Left lung (tissue), 10 donors: Measurements from ENCODE around the gene CARMIL1. TPM values are rescaled to one million over a fixed set of nuclear protein-coding genes. Genes with fewer than 3 reads are reported as not detected.

Experiments used
- ATAC-seq: fragments of 200-7000 bp; cut with Tn5 transposase; one replicate; pipeline ENCODE4 v1.9.1; 2020; ENCODE audit warnings: moderate library complexity
- DNase-seq, 4 donors: peaks; one replicate each; pipeline ENCODE4 v3.0.0-alpha.2; 2013 to 2020
- H3K27ac ChIP-seq, 2 donors: fragments of 200-600 bp; sonication (generic) in 1 of 2; one replicate each; pipeline versions ENCODE4 v1.5.0 to v1.8.0; 2020 to 2021
- H3K27me3 ChIP-seq, 2 donors: fragments of 200-600 bp; sonication (generic) in 1 of 2; one replicate each; pipeline versions ENCODE4 v1.5.0 to v1.8.0; 2020 to 2021
- H3K36me3 ChIP-seq, 2 donors: fragments of 200-600 bp; sonication (generic) in 1 of 2; one replicate each; pipeline versions ENCODE4 v1.5.0 to v1.8.0; 2020 to 2021
- H3K4me1 ChIP-seq, 2 donors: fragments of 200-600 bp; one replicate each; pipeline ENCODE4 v1.8.0; 2021
- H3K4me3 ChIP-seq, 2 donors: fragments of 200-600 bp; sonication (generic) in 1 of 2; one replicate each; pipeline versions ENCODE4 v1.5.0 to v1.8.0; 2020 to 2021; ENCODE audit warnings: mild to moderate bottlenecking in 1 of 2
- H3K9me3 ChIP-seq, 2 donors: fragments of 200-600 bp; sonication (generic) in 1 of 2; one replicate each; pipeline versions ENCODE4 v1.5.0 to v1.8.0; 2020 to 2021
- intact Hi-C, 2 donors: fragments of 100-400 bp; cut with DNase I; formaldehyde crosslinking; loops; one replicate each; pipeline versions ENCODE4 v1.11.2 to v1.14.2; 2022
- polyA plus RNA-seq, 6 donors: library from polyadenylated mRNA; unstranded; fragments of 120-200 nt; gene quantifications; one replicate each; pipeline ENCODE4 v1.2.1, GENCODE V29; 2013; ENCODE audit not compliant: insufficient read length in 6 of 6
- total RNA-seq, 2 donors: library from RNA; stranded (reverse); fragmentation: NEBNext Ultra II Directional; extraction: Animal tissue kit (Norgen Biotek cat#: 25700); gene quantifications; one replicate each; pipeline ENCODE4 v1.2.1, GENCODE V29; 2021
- TF ChIP-seq, protein P1 (sequence below), 2 donors: fragments of 200-600 bp; sonication (generic) in 1 of 2; IDR thresholded peaks; one replicate each; pipeline versions ENCODE4 v1.5.0 to v1.8.0; 2021; ENCODE audit warnings: antibody characterized with exemption in 2 of 2
- donor health status: DM: no; HTN: yes; CAD: no.
- donor health status: DM: no; HTN: no; CAD: no.

The CARMIL1 gene
- total and polyA plus RNA-seq, 8 donors: 16.4 to 32.8 (median 27.4) TPM

DNA sequence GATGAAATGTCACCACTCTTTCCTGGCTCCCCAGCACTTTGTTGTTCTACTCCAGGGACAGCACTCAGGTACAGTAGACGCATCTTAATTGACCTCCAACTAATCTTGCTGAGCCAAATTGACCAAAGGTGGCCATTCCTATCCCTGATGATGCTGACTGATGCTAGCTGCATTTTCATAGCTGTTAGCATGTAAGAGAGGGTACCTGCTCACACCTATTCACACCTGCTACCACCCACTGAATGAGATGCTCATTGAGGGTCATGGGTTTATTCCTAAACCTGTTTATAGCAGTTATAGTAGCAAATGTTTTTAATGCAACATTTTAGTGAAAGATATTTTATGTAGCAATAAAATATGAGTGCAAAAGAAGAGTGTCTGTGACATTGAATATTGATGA is 145.1 kb downstream of the CARMIL1 start:
- TF ChIP-seq, protein P1, sequence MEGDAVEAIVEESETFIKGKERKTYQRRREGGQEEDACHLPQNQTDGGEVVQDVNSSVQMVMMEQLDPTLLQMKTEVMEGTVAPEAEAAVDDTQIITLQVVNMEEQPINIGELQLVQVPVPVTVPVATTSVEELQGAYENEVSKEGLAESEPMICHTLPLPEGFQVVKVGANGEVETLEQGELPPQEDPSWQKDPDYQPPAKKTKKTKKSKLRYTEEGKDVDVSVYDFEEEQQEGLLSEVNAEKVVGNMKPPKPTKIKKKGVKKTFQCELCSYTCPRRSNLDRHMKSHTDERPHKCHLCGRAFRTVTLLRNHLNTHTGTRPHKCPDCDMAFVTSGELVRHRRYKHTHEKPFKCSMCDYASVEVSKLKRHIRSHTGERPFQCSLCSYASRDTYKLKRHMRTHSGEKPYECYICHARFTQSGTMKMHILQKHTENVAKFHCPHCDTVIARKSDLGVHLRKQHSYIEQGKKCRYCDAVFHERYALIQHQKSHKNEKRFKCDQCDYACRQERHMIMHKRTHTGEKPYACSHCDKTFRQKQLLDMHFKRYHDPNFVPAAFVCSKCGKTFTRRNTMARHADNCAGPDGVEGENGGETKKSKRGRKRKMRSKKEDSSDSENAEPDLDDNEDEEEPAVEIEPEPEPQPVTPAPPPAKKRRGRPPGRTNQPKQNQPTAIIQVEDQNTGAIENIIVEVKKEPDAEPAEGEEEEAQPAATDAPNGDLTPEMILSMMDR (IDR thresholded peaks at IDR 0.05): no peak
- Histone ChIP-seq H3K27me3 (no peaks in the 10 kb centered on the region), H3K36me3 (no peaks in the 10 kb centered on the region), H3K27ac (no peak overlapping the region), H3K9me3 (no peaks in the 10 kb centered on the region), H3K4me1 (no peaks in the 10 kb centered on the region), H3K4me3 (no peak overlapping the region)
- intact Hi-C loops: no loop called here
- ATAC-seq: no peak
- no peak for DNase-seq

DNA sequence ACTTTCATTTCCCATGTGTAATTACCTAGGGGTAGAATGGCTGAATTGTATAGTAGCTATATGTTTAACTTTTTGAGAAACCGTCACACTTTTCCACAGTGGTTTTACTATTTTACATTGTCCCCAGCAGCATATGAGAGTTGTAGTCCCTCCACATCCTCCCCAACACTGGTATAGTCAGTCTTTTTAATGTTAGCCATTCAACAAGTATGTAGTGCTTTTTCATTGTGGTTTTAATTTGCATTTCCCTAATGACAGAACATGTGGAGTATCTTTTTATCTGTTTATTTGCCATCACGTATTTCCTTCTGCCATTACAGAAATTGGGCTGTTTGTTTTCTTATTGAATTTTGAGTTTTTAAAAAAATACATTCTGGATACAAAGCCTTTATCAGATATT is 148.4 kb downstream of the CARMIL1 start:
- Histone ChIP-seq H3K4me3 (no peak overlapping the region), H3K27me3 (no peaks in the 10 kb centered on the region), H3K9me3 (no peaks in the 10 kb centered on the region), H3K27ac (no peak overlapping the region), H3K4me1 (no peaks in the 10 kb centered on the region), H3K36me3 (no peaks in the 10 kb centered on the region)
- DNase-seq (no peak), ATAC-seq (no peak)
- TF ChIP-seq, protein P1 (IDR thresholded peaks at IDR 0.05): no peak
- intact Hi-C loops: no loop called here

DNA sequence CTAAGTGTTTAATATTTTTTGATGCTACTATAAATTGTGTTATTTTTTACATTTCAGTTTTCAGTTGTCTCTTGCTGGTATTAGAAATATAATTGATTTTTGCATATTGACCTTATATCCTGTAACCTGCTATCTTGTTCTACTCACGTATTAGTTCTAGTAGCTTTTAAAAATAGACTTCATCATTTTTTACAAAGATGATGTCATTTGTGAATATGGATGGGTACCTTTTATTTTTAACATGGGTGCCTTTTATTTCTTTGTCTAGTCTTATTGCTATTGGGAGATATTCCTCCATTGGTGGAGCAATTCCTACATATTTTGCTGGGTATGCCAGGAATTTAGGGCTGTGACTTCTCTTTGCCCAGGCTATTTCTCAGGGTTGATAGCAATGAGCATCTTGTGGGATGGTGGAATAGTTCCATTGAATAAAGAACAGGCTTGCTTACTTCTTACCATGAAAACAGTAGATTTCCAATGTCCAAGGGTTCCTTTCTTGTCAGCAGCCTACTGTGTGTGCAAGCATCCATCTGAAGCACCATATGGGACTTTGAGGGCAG is 149.7 kb downstream of the CARMIL1 start:
- no peaks in the 10 kb centered on the region for H3K27me3 ChIP-seq
- DNase-seq (no peak), ATAC-seq (no peak)
- no peak overlapping the region for H3K4me3 ChIP-seq
- H3K36me3 ChIP-seq: no peaks in the 10 kb centered on the region
- no peaks in the 10 kb centered on the region for H3K4me1 ChIP-seq
- H3K9me3 ChIP-seq: no peaks in the 10 kb centered on the region
- TF ChIP-seq, protein P1 (IDR thresholded peaks at IDR 0.05): no peak
- H3K27ac ChIP-seq: no peak overlapping the region
- intact Hi-C loops: no loop called here

DNA sequence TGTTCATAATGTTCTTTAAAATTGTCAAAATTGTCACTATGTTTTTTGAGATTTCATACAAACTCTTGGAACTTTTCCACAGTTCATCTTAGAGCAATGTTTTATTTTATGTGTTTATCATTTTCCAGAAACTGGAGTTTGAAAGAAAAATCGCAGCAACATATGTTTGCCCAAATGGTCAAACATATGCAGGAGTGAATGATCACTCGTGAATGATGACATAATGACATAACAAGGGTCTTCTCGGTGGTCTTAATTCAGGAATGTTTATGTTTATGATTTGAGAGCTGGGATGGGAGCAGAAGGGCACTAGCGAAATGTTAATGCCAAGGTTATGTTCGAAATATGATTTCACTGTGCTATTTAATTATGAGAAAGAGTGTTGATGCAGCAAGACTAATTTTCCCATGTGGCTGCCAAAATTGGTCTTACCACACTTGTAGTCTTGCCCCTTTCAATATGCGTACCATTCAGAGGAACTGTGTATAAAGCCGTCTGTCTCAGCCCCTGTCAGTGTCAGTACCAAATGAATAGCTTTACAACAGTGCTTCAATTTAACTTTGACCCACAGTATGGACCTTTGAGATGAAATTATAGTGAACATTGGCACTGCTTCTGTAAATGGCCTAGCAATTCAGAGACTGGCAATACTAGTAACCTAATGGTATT is 152.3 kb downstream of the CARMIL1 start:
- TF ChIP-seq, protein P1 (IDR thresholded peaks at IDR 0.05): no peak
- intact Hi-C loops: no loop called here

DNA sequence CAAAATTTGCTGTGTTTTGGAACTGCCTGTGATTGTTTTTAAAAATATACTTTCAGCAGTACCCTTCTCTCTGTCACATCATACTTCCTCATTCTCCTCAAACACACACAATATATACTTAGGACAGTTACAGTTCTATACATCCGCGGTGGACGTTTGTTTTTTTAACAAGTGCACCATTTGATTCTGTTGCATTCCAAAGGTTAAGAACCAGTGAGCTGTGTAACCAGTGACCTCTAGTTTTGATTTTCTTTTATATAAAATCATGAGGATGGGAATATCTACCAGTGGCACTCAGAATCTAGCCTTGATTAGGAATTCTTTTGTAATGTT is 152.8 kb downstream of the CARMIL1 start:
- H3K4me3 ChIP-seq: no peak overlapping the region
- no peak overlapping the region for H3K27ac ChIP-seq
- no peaks in the 10 kb centered on the region for H3K4me1 ChIP-seq
- no peaks in the 10 kb centered on the region for H3K9me3 ChIP-seq
- no peaks in the 10 kb centered on the region for H3K36me3 ChIP-seq
- TF ChIP-seq, protein P1 (IDR thresholded peaks at IDR 0.05): no peak
- no peaks in the 10 kb centered on the region for H3K27me3 ChIP-seq
- intact Hi-C loops: no loop called here
- no peak for DNase-seq
- no peak for ATAC-seq

More for the DNA sequence above, 152.3 kb downstream of the CARMIL1 start:
- no peak overlapping the region for H3K27ac ChIP-seq
- H3K4me3 ChIP-seq: no peak overlapping the region
- no peaks in the 10 kb centered on the region for H3K9me3 ChIP-seq
- DNase-seq (no peak), ATAC-seq (no peak)
- H3K4me1 ChIP-seq: no peaks in the 10 kb centered on the region
- no peaks in the 10 kb centered on the region for H3K36me3 ChIP-seq
- no peaks in the 10 kb centered on the region for H3K27me3 ChIP-seq
